ENCODE measurements around the gene NHEJ1.

The NHEJ1 gene

DNA sequence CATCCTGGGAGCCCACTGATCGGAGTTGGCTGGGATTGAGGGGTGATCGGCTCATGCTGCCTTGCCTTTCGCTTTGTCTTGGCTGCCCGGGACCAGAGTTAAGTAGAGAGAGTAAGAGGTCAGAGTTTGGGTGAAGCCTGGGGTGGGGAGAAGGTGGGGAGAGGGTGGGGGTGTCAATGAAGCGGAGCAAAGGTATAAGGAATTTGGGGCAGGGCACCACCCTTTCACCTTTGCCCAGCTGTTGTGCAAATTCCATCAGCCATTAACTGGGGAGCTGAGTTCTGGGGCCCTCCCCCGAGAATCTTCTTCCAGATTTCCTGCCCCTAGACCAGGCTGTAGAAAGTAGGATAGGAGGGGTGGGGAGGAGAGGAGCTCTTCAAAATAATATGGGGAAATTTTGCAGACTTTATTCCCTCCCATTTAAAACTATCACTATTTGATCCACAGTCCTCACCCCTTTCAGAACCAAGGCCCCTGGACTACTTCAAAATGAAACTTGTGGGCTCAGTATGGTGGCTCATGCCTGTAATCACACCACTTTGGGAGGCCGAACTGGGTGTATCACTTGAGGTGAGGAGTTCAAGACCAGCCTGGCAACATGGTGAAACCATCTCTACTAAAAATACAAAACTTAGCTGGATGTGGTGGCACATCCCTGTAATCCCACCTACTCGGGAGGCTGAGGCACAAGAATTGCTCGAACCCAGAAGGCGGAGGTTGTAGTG lies 9.5 kb upstream of the NHEJ1 start, which contains the start of gene SLC23A3:
Gene SLC23A3 (minus strand): TSS at position 100 of the 725 bp plus-strand sequence. CDS start 45 bp downstream, at position 55.
- Histone ChIP-seq H3K4me3 (ENCODE audit: low read depth, low read length) (no peak within 1 kb of the TSS), H3K27me3 (replicated peaks) (no peaks in the 10 kb centered on the region), H3K27ac (no peak within 1 kb of the TSS), H3K36me3 (replicated peaks) (peaks cover 16% of the 10 kb centered on the region)
- TF ChIP-seq, protein P1, sequence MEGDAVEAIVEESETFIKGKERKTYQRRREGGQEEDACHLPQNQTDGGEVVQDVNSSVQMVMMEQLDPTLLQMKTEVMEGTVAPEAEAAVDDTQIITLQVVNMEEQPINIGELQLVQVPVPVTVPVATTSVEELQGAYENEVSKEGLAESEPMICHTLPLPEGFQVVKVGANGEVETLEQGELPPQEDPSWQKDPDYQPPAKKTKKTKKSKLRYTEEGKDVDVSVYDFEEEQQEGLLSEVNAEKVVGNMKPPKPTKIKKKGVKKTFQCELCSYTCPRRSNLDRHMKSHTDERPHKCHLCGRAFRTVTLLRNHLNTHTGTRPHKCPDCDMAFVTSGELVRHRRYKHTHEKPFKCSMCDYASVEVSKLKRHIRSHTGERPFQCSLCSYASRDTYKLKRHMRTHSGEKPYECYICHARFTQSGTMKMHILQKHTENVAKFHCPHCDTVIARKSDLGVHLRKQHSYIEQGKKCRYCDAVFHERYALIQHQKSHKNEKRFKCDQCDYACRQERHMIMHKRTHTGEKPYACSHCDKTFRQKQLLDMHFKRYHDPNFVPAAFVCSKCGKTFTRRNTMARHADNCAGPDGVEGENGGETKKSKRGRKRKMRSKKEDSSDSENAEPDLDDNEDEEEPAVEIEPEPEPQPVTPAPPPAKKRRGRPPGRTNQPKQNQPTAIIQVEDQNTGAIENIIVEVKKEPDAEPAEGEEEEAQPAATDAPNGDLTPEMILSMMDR (IDR thresholded peaks at IDR 0.05; ENCODE audit: low read depth, low read length, missing control alignments): no peak
- in situ Hi-C loops (cut with HindIII; ENCODE audit: low pct_ligation_motif_present, low sequenced_read_pairs): no loop called here
- DNase-seq: no peak

DNA sequence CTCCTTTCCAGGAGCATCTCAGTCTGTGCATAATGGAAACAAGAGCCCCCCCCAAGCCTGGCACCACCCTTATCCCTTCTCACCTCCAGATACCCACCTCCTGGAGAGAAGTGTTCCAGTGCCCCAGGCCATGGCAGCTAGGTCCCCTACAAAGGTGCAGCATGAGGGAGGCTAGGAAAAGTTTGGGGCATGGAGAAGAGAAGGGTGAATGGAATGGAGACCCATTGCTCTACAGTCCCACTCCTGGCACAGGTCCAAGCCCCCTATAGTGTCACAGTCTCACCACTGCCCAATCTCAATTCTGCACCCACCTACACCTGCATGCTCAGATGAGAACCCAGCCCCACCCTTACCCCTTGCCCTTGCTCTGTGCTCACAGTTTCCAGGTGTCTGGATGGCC lies 8.3 kb upstream of the NHEJ1 start:
- TF ChIP-seq, protein P1 (IDR thresholded peaks at IDR 0.05; ENCODE audit: low read depth, low read length, missing control alignments): no peak
- H3K36me3 ChIP-seq (replicated peaks): peaks cover 10% of the 10 kb centered on the region
- H3K4me3 ChIP-seq (ENCODE audit: low read depth, low read length): no peak overlapping the region
- DNase-seq: no peak
- in situ Hi-C loops (cut with HindIII; ENCODE audit: low pct_ligation_motif_present, low sequenced_read_pairs): no loop called here
- H3K27me3 ChIP-seq (replicated peaks): no peaks in the 10 kb centered on the region
- H3K27ac ChIP-seq: no peak overlapping the region

DNA sequence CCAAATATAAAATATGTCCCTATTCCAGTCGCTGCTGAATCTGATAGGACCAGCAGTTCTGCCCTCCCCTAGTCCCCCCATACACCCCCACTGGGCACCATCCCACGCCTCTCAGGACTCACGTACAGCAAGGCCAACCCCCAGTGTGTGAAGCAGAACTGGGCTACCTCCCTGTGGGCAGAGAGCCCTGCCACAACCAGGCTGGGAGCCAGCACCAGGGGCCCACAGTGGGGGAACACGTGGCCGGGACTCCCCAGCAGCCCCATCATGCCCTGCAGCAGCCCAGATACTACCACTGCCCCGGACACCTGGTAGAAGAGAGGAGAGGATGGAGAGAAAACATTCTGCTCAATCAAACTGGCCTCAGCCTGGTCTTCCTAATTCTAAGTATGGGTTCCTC lies 7.9 kb upstream of the NHEJ1 start:
- Histone ChIP-seq H3K4me3 (ENCODE audit: low read depth, low read length) (no peak overlapping the region), H3K27me3 (replicated peaks) (no peaks in the 10 kb centered on the region), H3K36me3 (replicated peaks) (peaks cover 10% of the 10 kb centered on the region), H3K27ac (no peak overlapping the region)
- TF ChIP-seq, protein P1 (IDR thresholded peaks at IDR 0.05; ENCODE audit: low read depth, low read length, missing control alignments): no peak
- in situ Hi-C loops (cut with HindIII; ENCODE audit: low pct_ligation_motif_present, low sequenced_read_pairs): no loop called here
- no peak for DNase-seq

DNA sequence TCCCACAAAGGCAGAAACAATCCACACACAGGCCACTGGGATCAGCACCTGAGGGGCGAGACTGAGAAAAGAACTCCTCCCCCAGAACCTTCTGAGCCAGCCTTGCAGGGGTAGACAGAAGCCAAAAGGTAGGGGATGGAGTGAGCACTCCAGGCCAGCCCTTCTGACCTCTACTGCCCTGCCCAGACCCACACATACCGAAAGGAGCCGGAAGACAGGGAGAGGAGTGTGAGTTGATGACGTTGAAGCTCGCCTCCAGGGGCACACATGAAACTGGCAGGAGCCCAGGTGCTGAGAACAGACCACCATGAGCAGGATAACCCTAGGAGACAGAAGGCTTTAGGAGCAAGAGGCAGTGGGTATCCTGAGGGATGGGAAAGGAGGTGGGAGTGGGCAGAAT lies 7.4 kb upstream of the NHEJ1 start:
- no peak for DNase-seq
- TF ChIP-seq, protein P1 (IDR thresholded peaks at IDR 0.05; ENCODE audit: low read depth, low read length, missing control alignments): no peak
- H3K4me3 ChIP-seq (ENCODE audit: low read depth, low read length): no peak overlapping the region
- in situ Hi-C loops (cut with HindIII; ENCODE audit: low pct_ligation_motif_present, low sequenced_read_pairs): no loop called here
- H3K27ac ChIP-seq: no peak overlapping the region
- peaks cover 8% of the 10 kb centered on the region for H3K36me3 ChIP-seq (replicated peaks)
- no peaks in the 10 kb centered on the region for H3K27me3 ChIP-seq (replicated peaks)

DNA sequence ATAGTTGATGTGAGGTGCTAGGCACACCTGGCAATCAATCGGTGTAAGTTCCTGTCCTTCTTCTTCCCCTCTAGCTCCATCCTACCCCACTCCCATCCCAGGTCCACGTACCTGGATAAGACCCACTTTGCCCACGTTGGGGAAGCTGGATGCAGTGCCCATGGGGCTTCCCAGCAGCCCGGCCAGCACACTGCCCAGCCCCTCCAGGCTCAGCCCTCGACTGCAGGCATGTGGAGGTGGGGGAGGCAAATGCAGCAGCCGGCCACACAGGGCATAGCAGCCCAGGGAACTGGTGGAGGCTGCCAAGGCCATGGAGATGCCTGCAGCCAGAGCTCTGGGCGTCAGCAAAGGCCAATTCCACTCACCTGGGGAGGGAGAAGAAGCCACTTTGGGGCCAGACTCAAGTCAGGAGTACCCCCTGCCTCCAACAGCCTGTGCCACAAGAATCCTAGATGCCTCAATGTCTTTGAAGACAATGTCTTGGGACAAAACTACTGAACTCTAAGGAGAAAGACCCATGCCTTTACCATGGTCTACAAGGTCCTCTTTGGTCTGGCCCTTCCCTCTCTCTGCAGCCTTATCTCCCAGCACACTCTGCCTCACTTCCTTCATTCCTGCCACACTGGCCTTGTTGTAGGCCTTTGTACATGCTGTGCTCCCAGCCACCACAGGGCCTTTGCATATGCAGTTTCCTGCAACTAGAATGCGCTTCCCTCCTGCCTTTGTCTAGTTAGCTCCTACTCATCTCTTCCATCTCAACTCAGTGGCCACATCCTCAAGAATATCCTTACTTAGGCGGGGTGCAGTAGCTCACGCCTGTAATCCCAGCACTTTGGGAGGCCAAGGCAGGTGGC lies 4.7 kb upstream of the NHEJ1 start:
- Histone ChIP-seq H3K27me3 (replicated peaks) (no peaks in the 10 kb centered on the region), H3K4me3 (ENCODE audit: low read depth, low read length) (no peak overlapping the region), H3K36me3 (replicated peaks) (no peaks in the 10 kb centered on the region), H3K27ac (no peak overlapping the region)
- in situ Hi-C loops (cut with HindIII; ENCODE audit: low pct_ligation_motif_present, low sequenced_read_pairs): no loop called here
- no peak for DNase-seq
- TF ChIP-seq, protein P1 (IDR thresholded peaks at IDR 0.05; ENCODE audit: low read depth, low read length, missing control alignments): no peak

All from brain microvascular endothelial cell (primary cell).